ENCODE results near the gene ATXN2.
"Not testable (repeated sequence)": the region's sequence is repeated elsewhere in the genome, so short reads cannot be mapped to it uniquely, and the experiment has no call there.

The ATXN2 gene

GRCh38 chr12:111598637-111599452, at the start of gene ATXN2:
Gene ATXN2 (minus strand): TSS chr12:111599315. CDS start chr12:111599034, 281 bp downstream.
- peak; percentile 63 for DNase-seq (ENCODE audit: low read depth)

GRCh38 chr12:111645433-111645832, 46.3 kb upstream of the ATXN2 start:
- DNase-seq (ENCODE audit: low read depth): peak; percentile 88

- peak; percentile 71 for DNase-seq (ENCODE audit: low read depth)
Observed at GRCh38 chr12:111643427-111643826, 44.3 kb upstream of the ATXN2 start.

- DNase-seq (ENCODE audit: low read depth): no peak
Observed at GRCh38 chr12:111642681-111643426, 43.7 kb upstream of the ATXN2 start.

GRCh38 chr12:111640506-111640905, 41.4 kb upstream of the ATXN2 start:
- no peak for DNase-seq (ENCODE audit: low read depth)

GRCh38 chr12:111638556-111638955, 39.4 kb upstream of the ATXN2 start:
- DNase-seq (ENCODE audit: low read depth): peak; percentile 40

GRCh38 chr12:111636209-111636945, 37.3 kb upstream of the ATXN2 start:
- DNase-seq (ENCODE audit: low read depth): peak; percentile 75

- DNase-seq (ENCODE audit: low read depth): peak; percentile 71
Observed at GRCh38 chr12:111635524-111635923, 36.4 kb upstream of the ATXN2 start.

GRCh38 chr12:111628505-111629260, 29.6 kb upstream of the ATXN2 start:
- no peak for DNase-seq (ENCODE audit: low read depth)

- DNase-seq (ENCODE audit: low read depth): no peak
Observed at GRCh38 chr12:111626230-111626629, 27.1 kb upstream of the ATXN2 start.

GRCh38 chr12:111624540-111624939, 25.4 kb upstream of the ATXN2 start:
- DNase-seq (ENCODE audit: low read depth): no peak

GRCh38 chr12:111617841-111618240, 18.7 kb upstream of the ATXN2 start:
- not testable (repeated sequence) for DNase-seq (ENCODE audit: low read depth)

GRCh38 chr12:111616177-111616623, 17.1 kb upstream of the ATXN2 start:
- peak; percentile 69 for DNase-seq (ENCODE audit: low read depth)

GRCh38 chr12:111607239-111607638, 8.1 kb upstream of the ATXN2 start:
- no peak for DNase-seq (ENCODE audit: low read depth)

GRCh38 chr12:111606767-111607230, 7.7 kb upstream of the ATXN2 start:
- no peak for DNase-seq (ENCODE audit: low read depth)

- DNase-seq (ENCODE audit: low read depth): no peak
Observed at GRCh38 chr12:111605911-111606766, 7.0 kb upstream of the ATXN2 start.

- DNase-seq (ENCODE audit: low read depth): not testable (repeated sequence)
Observed at GRCh38 chr12:111602857-111603256, 3.7 kb upstream of the ATXN2 start.

GRCh38 chr12:111602348-111602747, 3.2 kb upstream of the ATXN2 start:
- DNase-seq (ENCODE audit: low read depth): no peak

GRCh38 chr12:111600986-111601385, 1.9 kb upstream of the ATXN2 start:
- not testable (repeated sequence) for DNase-seq (ENCODE audit: low read depth)

- no peak for DNase-seq (ENCODE audit: low read depth)
Observed at GRCh38 chr12:111600205-111600642, 1.1 kb upstream of the ATXN2 start.

Data from iris pigment epithelial cell (primary cell).